ENCODE measurements around the gene TSR3.

Gene TSR3

GRCh38 chr16:1383556-1383955 lies 31.9 kb upstream of the TSR3 start:
- TF ChIP-seq, protein P1, sequence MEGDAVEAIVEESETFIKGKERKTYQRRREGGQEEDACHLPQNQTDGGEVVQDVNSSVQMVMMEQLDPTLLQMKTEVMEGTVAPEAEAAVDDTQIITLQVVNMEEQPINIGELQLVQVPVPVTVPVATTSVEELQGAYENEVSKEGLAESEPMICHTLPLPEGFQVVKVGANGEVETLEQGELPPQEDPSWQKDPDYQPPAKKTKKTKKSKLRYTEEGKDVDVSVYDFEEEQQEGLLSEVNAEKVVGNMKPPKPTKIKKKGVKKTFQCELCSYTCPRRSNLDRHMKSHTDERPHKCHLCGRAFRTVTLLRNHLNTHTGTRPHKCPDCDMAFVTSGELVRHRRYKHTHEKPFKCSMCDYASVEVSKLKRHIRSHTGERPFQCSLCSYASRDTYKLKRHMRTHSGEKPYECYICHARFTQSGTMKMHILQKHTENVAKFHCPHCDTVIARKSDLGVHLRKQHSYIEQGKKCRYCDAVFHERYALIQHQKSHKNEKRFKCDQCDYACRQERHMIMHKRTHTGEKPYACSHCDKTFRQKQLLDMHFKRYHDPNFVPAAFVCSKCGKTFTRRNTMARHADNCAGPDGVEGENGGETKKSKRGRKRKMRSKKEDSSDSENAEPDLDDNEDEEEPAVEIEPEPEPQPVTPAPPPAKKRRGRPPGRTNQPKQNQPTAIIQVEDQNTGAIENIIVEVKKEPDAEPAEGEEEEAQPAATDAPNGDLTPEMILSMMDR (IDR thresholded peaks at IDR 0.05): no peak
- no peak for DNase-seq (ENCODE audit: low spot score)
- Histone ChIP-seq H3K27ac (no peak overlapping the region), H3K4me3 (no peak overlapping the region)

- TF ChIP-seq, protein P1 (IDR thresholded peaks at IDR 0.05): no peak
- H3K27ac ChIP-seq: no peak overlapping the region
- H3K4me3 ChIP-seq: no peak overlapping the region
- no peak for DNase-seq (ENCODE audit: low spot score)
Observed at GRCh38 chr16:1381612-1382406, 30.1 kb upstream of the TSR3 start.

GRCh38 chr16:1380195-1380594 lies 28.5 kb upstream of the TSR3 start:
- no peak overlapping the region for H3K27ac ChIP-seq
- H3K4me3 ChIP-seq: no peak overlapping the region
- TF ChIP-seq, protein P1 (IDR thresholded peaks at IDR 0.05): no peak
- no peak for DNase-seq (ENCODE audit: low spot score)

- TF ChIP-seq, protein P1 (IDR thresholded peaks at IDR 0.05): no peak
- H3K4me3 ChIP-seq: peak overlapping the region; percentile 72
- DNase-seq (ENCODE audit: low spot score): no peak
- peak overlapping the region; percentile 78 to 83 for H3K27ac ChIP-seq
Observed at GRCh38 chr16:1379304-1380076, 27.8 kb upstream of the TSR3 start.

- peak overlapping the region; percentile 78 to 83 for H3K27ac ChIP-seq
- DNase-seq (ENCODE audit: low spot score): peak; percentile 91
- peak overlapping the region; percentile 72 for H3K4me3 ChIP-seq
- TF ChIP-seq, protein P1 (IDR thresholded peaks at IDR 0.05): no peak
Observed at GRCh38 chr16:1378804-1379303, 27.2 kb upstream of the TSR3 start.

- peak overlapping the region in 1 of 2 donors; percentile 78 for H3K27ac ChIP-seq
- TF ChIP-seq, protein P1 (IDR thresholded peaks at IDR 0.05): no peak
- no peak for DNase-seq (ENCODE audit: low spot score)
- peak overlapping the region; percentile 72 for H3K4me3 ChIP-seq
Observed at GRCh38 chr16:1378087-1378803, 26.6 kb upstream of the TSR3 start.

All from coronary artery (tissue), 2 donors.